Fibroblast of skin of left biceps (primary cell): Measurements from ENCODE around the gene SMIM20.
A peak's percentile ranks its signal among the peaks of the same experiment; 100 is the strongest.

Experiments
- DNase-seq, 2 experiments: peaks; one replicate each; pipeline ENCODE4 v3.0.0-alpha.2; 2013; ENCODE audit warnings: low read depth in 2 of 2

Gene SMIM20

GRCh38 chr4:25926462-25926861 lies 12.4 kb downstream of the SMIM20 start:
- no peak for DNase-seq

DNA sequence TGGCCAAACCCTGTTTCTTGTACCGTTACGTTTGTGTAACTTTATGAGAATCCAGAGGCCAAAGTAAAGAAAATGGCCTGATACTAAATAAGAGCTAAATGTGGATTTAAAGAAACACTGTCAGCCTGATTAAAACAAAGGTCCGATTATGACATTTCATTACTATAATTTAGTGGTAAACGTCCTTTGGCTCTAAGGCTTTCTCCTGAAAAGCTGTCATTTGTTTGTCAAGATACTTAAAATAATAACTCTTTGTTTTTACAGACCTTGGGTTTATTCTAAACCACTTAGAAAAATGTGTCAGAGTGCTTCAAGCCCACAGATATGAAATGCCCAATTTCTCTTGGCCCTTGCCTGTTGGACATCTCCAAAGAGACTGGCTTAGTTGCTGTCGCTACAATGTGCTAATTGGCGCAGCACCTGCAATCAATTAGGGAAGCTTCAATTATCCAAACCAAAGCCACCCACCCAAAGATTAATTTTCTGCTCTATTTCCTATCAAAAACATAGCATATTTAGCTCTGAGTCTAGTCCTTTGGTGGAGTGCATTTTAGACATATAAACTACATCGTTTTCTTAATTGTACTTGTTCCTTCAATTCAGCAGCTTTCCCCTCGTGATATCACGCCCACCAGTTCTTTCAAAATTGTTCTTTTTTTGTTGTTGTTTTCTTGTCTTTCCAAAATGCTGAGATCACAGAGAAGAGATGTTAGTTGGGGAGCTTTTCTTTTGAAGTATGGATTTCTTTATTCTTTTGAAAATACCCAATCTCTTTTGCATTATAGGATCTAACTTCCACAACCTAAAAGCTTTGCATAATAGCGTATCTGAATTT lies 13.6 kb downstream of the SMIM20 start:
- no peak for DNase-seq

- DNase-seq, result peak; percentile 70 to 75
These were observed 14.6 kb downstream of the SMIM20 start for GRCh38 chr4:25928379-25929297.

DNA sequence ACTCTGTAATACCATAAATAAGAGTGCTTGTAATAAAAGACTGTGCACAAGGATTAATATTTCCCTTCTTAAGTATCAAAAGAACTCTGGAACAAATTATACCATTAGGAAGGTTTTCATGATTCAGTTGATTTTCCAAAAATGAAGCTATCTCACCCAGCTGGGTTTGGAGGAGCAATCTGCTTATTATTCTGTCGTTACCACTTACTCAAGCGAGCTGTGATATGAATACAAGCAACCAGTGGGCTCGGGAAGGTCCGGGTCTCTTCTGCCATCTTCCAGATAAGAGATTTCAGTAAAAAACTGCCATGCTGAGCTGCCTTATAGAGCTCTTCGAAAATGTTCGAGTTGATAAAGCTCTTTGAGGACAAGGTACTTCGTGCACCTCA lies 15.3 kb downstream of the SMIM20 start:
- DNase-seq, result no peak

DNA sequence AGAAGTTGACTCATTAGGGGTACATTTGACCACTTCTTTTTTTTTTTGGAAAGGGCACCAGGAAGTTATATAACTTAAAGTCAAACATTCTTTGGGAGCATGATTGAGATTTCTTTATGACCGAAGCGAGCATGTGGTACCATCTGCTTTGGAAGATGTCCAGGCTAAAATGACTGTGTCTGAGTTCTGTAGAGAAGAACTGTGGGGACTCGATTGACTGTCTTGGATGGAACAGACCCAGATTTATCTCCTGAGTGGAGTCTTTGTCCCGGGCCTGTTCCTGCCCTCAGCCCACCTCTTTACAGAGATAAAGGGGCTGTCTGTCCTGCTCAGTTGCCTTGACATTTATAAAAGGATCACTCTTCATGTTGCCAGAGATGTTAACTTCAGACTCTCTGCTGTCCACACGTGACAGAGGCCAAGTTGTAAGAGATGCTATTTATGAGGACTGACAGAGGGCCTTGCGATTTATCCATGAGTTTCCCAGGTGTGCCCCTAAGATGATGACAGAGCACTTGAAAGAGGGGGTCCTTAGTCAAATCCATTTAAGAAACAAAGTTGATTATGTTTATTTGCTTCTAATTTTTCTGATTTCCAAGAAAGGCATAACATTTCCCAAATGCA lies 16.8 kb downstream of the SMIM20 start:
- DNase-seq, result no peak

DNA sequence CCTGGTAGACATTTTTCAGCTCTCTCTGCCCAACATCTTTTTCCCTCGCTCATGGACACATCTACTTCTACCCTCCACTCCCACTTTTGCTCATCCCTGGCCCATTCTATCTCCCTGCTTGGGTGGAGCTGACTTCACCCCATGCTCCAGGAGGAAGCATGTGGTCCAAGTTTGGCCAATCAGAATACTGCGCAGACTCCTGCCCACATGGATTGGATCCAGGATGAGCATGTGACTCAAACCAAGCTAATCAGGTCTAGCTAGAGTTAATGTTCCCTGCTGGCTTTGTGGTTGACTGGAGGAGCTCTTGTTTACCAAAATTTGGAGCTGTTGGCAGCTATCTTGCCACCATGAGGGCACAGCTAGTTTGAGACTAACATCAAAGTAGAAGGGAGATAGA lies 22.7 kb downstream of the SMIM20 start:
- no peak for DNase-seq

DNA sequence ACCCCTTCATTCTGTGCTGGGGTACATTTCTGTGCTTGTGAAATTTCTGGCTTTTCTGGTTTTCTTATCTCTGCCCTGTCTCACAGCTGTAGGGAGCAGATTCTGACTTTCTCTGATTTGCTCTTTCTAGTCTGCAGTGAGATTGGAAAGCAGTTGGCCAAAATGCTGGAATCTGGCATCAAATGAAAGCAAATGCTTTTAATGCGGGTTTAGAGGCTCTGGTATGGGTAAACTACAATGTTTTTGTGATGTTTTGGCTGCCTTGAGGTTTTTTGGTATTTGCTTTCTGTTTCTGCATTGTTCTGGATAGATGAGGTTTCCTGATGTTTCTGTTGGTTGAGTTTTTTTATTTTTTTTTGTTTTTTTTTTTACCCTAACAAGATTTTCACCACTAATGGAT lies 23.8 kb downstream of the SMIM20 start:
- DNase-seq, result peak in 1 of 2 experiments; percentile 49

GRCh38 chr4:25938366-25938765 lies 24.3 kb downstream of the SMIM20 start:
- no peak for DNase-seq

GRCh38 chr4:25938787-25939186 lies 24.8 kb downstream of the SMIM20 start:
- no peak for DNase-seq

GRCh38 chr4:25939330-25939729 lies 25.3 kb downstream of the SMIM20 start:
- no peak for DNase-seq

GRCh38 chr4:25941457-25942221 lies 27.6 kb downstream of the SMIM20 start:
- DNase-seq, result no peak

DNA sequence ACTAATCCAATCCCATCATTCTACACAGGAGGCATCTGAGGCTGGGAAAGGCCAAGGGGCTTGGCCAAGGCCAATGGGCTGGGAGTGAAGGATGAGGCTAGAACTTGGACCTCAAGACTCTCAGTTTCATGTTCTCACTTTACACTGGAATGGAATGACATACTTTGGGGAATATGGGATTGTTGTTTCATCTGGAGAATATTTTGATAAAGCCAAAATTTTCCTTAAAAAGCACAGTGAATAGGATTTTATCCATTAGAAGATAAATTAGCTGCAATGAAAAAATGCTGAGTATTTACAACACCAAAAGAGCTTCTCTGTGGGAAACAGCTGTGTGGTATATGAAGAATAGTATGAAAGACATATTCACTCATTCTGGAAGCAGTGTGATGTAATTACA lies 29.3 kb downstream of the SMIM20 start:
- DNase-seq, result peak; percentile 57 to 64

DNA sequence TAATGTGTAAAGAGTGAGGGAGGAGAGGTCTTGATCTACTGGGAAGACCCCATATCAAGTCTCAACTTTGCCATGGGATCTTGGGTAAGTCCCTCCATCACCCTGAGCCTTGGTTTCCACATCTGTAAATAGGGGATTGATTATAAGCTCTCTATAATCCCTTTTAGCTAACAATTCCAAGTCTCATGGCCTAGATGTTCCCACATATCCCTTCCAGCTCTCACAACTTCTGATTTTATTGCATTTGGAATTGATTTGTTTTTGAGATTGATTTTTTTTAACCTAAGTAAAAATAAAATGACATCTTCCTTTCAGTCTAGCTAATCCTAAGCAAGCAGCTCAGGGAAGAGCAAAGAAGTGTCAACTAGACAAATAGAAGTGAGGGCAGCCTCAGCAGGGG lies 29.8 kb downstream of the SMIM20 start:
- no peak for DNase-seq

GRCh38 chr4:25948051-25948450 lies 34.0 kb downstream of the SMIM20 start:
- DNase-seq, result no peak

DNA sequence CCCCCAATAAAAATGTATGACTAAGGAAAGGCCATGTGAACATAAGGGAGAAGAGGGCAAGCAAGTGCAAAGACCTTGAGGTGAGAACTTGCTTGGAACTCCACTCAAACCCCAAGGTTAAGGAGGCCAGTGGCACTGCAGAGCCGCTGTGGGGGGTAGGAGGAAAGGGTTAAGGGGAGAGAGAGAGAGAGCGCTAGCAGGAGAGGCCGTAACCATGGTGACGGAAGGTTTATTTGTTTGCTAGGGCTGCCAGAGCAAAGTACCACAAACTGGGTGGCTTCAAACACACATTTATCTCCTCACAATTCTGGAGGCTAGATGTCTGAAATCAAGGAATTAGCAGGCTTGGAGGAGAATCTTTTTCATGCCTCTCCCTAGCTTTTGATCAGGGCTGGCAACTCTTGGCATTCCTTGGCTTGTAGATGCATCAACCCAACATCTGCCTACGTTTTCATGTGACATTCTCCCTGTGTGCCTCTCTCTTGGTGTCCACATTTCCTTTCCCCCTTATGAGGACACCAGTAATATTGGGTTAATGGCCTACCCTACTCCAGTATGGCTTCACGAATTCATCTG lies 35.2 kb downstream of the SMIM20 start:
- DNase-seq, result no peak

GRCh38 chr4:25949994-25950393 lies 36.0 kb downstream of the SMIM20 start:
- DNase-seq, result no peak

GRCh38 chr4:25950461-25951389 lies 36.7 kb downstream of the SMIM20 start:
- DNase-seq, result no peak

DNA sequence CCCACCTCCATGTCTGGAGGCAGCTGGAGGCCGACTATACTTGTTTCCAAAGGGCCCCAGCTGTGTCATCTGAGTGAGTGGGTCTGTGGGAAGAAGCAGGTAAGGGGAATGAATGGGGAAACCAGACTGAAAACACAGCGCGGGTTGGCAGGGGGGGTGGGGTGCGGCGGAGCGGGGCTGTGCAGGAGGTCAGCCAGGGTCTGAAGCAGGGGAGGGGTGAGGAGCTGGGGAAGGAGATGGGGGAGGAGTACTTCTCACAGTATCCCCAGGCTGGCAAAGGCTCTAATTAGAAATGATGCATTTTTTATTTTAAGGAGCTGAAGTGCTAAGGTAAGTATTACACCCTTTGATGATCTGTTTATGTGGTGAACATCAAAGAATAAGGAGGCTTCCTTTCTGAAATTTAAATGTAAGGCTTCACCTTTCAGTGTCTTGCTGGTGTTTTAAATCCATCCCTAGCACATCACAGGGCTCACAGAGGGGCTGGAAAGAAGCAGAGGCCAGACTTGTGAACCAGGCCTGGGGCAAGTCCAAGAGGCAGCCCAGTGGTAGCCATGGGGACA lies 37.5 kb downstream of the SMIM20 start:
- no peak for DNase-seq

GRCh38 chr4:25953740-25954139 lies 39.7 kb downstream of the SMIM20 start:
- DNase-seq, result no peak
